Adrenal gland (tissue), 5 donors: ENCODE data around the gene MBD3.

Experiments used
- POLR2A ChIP-seq, 2 donors: fragments of 450-650 bp; IDR thresholded peaks; one replicate each; pipeline ENCODE4 v1.6.1; 2017; ENCODE audit warnings: antibody characterized with exemption in 2 of 2, mild to moderate bottlenecking in 2 of 2, moderate library complexity in 1 of 2
- TF ChIP-seq, protein P1 (sequence below), 6 experiments: fragments of 450-650 bp in 4 of 6; fragments of 200-600 bp in 2 of 6; sonication (generic) in 1 of 6; IDR thresholded peaks; 1 replicate in 5 of 6; 2 replicates in 1 of 6; pipeline versions ENCODE4 v1.5.1 to v1.8.0; 2016 to 2021; ENCODE audit warnings: antibody characterized with exemption in 6 of 6, mild to moderate bottlenecking in 2 of 6, moderate library complexity in 1 of 6
- donor health status: DM: no; HTN: no; CAD: no.

- TF ChIP-seq, protein P1, sequence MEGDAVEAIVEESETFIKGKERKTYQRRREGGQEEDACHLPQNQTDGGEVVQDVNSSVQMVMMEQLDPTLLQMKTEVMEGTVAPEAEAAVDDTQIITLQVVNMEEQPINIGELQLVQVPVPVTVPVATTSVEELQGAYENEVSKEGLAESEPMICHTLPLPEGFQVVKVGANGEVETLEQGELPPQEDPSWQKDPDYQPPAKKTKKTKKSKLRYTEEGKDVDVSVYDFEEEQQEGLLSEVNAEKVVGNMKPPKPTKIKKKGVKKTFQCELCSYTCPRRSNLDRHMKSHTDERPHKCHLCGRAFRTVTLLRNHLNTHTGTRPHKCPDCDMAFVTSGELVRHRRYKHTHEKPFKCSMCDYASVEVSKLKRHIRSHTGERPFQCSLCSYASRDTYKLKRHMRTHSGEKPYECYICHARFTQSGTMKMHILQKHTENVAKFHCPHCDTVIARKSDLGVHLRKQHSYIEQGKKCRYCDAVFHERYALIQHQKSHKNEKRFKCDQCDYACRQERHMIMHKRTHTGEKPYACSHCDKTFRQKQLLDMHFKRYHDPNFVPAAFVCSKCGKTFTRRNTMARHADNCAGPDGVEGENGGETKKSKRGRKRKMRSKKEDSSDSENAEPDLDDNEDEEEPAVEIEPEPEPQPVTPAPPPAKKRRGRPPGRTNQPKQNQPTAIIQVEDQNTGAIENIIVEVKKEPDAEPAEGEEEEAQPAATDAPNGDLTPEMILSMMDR (IDR thresholded peaks at IDR 0.05), result no peak
- no peak for TF ChIP-seq POLR2A (IDR thresholded peaks at IDR 0.05)
These were observed 25.4 kb downstream of the MBD3 start for GRCh38 chr19:1567116-1567847.
